NCI-H446 (cell line): ENCODE data around the gene FSTL4.

ENCODE experiments used
- DNase-seq, 2 experiments: peaks; one replicate each; lab custom pipeline; 2025; lab: John Stamatoyannopoulos, UW

Gene FSTL4

DNA sequence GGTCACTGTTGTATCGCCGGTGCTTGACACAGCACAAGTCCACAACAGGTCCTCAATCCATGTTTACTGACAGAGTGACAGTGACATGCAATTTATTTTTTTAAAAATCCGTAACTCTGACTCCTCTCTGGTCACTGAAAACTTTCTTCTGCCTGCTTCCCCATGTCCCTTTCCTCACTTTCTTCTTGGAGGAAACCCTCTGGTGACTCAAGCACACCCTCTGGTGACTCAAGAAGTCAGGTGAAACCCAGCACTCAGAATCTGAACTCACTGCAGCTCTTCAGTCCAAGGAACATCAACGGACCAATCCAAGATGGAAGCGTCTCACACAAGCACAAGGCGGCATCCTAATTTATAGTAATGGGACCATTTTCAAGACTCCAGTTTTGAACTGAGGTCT is 245.9 kb downstream of the FSTL4 start:
- DNase-seq, result no peak

DNA sequence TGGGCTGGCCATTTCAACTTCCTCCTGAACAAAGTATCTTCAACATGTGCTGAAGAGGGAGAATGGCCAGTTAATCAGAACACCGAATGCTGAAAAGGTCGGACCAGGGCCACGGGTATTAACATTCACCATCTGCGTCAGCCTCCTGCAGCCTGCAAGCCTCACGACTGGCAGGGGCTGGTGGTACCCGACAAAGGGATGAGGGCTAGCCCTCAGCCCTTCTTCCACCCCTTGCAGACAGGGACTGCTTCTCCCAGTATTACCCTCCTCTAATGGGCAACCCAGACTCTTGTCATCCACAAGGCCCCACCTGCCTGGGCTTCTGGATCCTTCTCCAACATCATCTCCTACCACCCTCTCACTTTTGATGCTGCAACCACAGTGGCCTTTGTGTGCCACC is 246.6 kb downstream of the FSTL4 start:
- DNase-seq, result no peak

DNA sequence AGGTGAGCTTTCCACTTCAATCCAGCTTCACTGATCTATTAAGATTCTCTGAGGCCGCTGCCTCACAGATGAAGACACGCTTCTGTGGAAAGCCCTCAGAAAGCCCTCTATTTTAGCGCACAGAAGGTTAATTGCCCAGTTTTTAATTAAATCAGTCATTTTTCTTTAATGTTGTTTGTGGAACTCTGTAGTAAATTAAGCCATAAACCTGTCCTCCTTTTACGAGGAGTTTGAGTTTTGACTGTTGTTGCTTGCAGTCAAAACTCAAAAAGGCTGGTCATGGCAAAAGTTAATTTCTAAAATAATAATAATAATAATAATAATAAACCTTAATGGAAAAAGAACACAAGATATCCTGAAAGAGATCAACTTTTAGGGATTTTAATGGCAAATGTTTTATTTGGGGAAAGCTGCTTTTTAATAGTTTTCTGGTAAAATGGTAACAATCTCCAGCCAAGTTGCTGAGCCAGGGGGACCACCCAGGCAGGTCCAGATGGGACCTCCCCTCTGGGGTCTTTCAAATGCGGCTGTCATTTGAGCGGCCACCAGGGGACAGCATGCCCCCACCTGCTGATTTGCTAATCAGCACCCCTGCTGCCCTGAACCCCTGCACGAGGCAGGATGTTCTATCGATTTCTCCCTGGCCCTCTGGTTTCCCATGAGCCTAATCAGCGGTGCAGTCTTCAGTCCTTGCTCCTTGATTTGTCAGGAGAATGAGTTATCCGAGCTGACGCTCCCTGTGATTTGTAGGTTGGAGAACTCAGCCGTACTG is 247.2 kb downstream of the FSTL4 start:
- no peak for DNase-seq

DNA sequence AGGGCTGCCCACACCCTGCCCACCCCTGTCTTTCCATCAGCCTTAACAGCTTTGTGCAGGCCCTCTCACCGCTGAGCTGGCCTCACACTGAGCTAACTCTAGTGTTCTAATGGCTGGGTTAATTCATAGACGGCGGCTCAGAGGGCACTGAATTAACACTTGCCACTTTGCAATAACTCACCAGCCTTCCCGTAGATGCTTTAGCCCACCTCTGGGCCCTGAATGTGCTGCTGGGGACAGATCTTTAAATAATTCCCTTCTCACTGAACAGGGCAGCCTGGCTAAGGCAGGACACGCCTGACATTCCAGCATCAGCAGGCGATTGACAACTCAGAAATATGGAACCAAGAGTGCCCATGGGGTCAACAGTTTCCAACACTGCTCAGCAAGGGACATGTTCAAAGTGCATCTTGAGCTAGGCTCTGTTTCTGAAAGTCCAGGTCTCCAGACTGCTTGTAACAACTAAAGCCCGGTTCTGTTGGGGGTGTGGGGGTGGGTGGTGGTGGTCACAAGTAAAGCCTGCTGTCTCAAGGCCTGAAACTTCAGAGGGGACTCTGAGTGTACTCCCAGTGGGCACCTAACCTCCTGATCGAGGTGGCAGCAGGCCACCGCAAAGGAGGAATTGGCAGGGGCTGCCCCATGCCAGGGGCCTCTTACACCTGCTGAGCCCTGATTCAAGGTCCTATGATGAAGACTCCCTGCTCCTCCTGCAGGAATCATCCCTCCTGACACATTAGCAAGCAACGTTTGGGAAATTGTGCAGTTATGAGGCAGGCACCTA is 248.3 kb downstream of the FSTL4 start:
- no peak for DNase-seq

DNA sequence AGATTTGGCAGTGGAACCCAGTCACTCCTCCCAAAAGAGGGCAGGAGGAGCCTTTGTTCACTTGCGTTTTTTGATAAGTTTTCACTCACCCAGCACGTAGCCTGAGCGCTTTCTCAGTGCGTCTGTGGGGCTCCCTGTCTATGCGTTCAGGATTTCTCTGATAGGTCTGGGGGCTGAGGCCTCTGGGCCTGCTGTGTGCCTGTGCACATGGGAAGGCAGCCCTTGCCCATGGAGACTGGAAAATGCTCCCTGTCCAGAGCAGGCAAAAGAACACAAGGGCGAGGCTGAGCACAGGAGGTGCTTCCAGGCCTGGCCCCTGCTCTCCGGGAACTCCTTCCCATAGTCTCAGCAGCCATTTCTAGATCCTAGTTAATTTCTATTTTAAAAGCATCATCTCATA is 249.9 kb downstream of the FSTL4 start:
- no peak for DNase-seq

DNA sequence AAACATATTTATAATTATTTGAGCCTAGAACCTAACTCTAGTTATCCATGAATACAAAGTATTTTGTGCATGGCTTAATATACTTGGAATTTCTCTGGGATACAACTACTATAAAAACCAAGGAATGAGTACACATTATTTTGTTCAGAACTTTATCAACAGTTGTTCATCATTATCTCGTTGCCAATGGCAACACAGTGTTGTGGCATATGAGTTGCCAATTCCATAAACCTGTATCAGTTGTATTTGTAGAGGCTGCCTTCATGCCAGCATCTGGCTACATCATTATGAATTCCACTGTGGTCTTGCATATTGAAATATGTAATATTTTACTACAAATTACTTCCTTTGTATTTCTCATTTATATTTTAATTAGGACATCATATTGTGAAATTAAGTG is 250.4 kb downstream of the FSTL4 start:
- no peak for DNase-seq

DNA sequence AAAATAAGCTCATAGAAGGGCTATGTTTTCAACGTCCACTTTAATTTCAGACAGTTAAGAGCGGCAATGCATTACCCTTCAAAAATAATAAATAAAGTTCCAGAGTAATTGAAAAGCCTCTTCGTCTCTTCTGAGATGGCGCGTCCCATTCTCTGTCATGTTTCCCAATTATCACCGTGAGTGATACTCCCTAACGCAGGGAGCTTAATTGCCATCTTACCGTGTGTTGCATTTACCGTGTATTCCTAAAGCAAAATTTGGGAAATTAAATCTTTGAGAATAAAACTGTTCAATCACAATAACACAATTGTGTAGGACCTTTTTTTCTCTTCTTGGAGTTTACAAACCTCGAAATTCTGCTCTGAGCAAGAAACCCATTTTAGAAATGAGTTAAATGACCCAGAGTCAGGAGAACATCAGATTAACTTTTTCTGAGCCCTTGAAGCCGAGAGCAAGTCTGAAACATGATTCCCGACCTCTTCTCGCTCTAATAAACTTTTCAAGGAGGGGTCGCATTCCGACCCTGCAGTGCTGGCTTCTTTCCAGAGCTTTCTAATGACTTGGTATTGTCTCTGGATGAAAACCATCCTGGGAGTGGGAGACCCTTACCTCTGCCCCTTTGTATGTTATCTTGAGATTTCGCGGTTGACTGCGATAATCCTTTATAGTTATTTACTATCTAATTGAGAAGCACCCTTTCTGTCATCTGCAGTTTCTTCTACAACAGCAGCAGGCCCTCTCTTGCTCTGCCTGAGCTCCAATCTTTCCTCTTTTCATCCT is 251.5 kb downstream of the FSTL4 start:
- no peak for DNase-seq

DNA sequence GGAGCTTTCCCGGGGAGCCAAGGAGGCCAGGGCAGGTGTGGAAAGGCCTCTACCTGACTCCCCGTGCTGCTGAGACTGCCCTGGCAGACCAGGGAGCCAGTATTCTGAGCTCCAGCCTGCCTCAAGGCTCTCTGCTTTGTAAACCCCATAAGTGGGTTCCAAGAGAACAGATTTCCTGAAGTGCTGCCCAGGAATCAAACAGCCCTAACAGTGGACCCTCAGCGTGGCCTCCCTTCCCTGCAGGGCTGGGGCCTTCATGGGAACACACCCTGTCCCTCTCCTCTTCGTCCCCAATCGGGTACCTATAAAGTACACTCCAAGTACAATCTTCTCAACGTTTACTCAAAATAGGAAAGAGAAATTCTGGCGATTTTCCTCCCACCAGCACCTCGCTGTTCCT is 252.5 kb downstream of the FSTL4 start:
- no peak for DNase-seq

DNA sequence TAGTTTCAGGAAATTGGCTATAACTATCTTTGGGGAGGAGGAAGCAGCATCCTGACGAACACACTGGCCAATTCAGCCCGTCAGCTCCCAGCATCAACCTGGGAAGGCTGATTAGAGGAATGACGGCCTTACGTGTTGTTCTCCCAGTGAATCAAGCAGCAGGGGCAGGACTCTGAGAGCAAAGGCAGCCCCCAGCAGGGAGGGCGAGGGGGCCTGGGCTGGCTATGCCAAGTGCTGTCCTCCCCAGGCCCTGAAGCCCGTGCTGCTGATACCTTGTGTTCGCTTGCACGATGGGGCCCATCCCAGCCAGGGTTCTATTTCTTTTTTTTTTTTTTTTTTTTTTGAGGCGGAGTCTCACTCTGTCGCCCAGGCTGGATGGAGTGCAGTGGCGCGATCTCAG is 254.1 kb downstream of the FSTL4 start:
- no peak for DNase-seq

DNA sequence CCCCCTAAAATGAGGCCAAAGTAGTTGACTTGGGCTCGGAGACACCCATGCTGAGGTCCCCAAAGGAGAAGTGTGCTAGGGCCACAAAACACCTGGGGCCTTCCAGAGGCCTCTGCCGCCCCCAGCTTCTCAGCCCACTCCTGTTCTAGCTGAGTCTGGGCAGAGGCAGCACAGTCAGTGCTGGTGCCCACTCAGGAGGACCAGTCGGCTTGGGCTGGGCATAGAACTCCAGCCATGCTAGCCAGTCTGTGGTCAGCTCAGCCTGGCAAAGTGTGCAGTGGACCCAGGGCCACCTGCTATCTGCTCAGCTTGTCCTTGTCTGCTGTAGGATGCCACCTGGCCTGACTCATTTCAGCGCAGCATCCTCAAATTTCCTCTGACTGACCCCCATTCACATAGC is 254.6 kb downstream of the FSTL4 start:
- DNase-seq, result no peak

DNA sequence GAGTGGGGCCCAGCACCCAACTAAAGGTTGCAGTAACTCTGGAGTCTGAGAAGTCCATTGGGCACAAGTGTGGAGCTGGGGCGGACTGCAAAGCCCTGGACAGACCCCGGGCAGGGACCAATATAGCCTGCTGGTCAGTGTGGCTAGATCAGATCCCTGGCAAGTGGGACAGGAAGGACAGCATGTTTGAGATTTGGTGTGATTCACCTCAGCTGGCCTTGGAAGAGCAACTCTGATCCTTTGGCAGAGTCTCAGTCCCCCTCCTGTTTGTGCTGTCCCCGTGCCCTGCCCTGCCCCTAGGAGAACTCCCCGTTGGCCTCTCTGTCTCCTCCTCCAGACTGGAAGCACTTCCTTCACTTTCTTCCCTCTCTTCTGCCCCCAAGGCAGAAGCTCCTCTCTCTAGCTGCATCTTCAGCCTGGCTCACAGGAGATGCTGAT is 255.3 kb downstream of the FSTL4 start:
- no peak for DNase-seq

DNA sequence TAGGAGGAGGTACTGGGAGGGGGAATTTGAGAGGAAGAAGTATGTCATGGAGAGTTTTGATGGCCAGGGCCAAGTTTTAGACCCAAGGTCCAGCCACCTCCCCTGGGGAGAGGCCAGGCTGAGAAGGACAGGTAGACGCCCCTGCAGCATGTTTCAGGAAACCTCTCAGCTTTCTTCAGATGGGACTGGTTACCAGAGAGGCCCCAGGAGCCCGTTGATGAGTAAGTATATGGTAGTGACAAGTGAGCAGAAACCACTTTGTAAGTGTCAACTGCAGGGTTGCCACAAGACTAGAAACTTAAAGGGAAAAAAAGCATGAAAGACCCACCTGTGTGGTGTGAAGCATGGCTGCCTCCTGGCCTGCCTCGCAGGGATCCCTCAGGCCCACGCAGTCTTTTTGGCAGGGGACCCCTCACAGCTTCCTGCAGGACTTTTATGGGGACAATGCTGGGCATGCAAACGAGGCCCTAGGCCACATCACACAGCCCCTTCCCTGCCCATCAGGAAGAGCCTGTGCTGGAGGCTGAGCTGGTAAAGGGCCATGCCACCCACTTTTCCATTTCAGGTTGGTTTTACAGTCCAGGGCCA is 255.9 kb downstream of the FSTL4 start:
- no peak for DNase-seq

DNA sequence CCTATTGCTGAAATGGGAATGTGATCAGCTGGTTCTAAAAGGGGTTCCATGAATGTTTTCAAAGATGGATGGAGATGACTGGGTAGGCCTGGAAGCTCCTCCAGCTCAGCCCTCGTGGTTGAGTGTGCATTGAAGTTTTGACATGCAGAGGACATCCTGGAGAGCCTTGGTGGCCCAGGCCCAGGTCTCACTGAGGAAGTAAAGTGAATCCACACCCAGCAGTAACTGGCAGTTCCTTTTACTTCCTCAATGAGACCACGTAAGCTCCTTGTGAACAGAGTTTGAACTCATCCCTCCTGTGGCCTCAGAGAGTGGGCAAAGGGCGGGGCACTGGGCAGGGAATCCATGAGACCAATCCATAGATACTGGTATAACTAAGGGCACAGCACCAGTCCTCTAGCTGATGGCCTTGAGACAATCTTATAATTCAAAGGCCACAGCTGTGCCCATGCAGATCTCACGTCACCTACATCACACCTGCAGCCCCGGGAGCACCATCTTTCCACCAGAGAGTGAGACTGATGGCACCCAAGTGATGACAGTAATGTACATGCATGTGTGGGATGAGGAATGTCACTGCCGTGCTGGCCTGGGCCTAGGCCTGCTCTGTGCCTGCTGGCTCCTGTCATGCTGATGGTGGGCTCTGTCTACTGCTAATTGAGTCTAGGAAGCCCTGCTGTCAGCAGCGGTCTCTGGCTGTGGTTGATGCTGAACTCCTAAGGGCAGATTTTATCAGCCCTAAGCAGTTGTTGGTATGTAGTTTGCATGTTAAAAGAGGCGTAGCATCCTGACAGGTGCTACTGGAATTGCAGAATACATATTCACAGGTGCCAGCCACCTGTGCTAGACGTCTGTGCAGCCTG is 257.8 kb downstream of the FSTL4 start:
- DNase-seq, result no peak

DNA sequence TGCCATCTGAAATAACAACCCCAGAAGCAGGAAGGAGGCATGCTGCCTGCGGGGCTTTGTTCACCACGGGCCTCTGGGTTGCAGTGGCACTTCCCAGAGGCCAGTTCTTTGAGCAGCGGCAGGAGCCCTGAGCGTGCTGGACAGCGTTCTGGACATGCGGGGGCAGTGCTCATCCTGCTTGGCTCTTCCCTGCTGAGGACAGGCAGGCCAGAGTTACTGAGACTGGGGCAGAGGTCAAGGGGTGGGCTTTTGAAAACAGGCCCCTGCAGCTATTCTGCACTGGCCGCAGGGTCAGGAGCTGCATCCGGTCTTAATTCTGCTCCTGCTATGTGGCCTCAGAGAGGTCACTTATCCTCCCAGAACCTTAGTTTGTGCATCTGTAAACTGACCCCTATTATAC is 258.6 kb downstream of the FSTL4 start:
- DNase-seq, result no peak

DNA sequence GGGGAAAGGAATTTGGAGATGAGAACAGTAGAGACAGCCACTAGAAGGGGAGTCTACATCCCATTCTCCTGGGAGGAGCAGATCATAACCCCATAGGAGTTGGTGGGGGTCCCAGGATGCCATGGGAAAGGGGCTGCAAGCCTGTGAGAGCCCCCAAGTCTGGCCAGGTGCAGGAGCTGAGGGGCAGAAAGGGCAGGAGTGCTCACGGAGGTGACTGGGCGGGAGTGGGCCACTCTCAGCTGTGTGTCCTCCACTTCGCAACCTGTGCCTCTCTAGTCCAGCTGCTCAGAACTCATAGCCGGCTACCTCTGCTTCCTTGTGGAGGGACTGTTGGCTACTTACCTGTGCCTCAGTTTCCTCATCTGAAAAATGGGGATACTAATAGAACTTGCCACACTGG is 263.9 kb downstream of the FSTL4 start:
- DNase-seq, result no peak

DNA sequence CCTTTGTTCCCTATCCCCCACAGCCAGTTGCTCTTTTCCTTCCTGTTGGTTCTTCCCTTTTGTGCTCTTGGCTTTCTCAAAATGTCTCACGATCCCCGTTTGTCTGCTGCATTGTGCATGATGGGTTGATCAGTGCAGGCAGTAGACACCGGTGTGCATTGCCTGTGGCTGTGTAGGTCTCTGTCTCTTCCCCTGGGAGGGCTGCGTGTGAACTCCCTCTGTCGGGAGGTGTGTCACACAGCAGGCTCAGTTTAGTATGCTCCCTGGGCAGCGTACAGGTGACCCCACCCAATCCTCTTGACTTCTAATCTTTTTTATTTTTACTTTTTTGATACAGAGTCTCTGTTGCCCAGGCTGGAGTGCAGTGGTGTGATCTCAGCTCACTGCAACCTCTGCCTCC is 265.3 kb downstream of the FSTL4 start:
- DNase-seq, result no peak

DNA sequence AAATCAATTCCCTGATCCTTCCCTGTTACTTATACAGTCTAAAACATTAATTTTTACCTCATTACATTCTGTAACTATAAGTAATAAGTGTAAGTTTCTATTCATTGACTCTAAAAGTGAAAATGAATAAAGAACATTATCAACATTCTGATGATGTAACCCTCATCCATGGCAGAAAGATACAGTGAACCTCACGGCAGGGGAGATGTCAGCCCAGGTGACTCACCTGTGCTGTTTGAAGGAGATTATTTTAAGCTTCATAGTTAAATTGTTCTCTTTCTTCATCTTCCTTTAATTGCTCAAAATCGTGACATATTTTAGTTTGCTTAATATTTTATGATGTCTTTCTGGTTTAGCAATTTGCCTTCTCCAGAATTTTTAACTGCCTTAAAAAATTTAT is 268.1 kb downstream of the FSTL4 start:
- no peak for DNase-seq

DNA sequence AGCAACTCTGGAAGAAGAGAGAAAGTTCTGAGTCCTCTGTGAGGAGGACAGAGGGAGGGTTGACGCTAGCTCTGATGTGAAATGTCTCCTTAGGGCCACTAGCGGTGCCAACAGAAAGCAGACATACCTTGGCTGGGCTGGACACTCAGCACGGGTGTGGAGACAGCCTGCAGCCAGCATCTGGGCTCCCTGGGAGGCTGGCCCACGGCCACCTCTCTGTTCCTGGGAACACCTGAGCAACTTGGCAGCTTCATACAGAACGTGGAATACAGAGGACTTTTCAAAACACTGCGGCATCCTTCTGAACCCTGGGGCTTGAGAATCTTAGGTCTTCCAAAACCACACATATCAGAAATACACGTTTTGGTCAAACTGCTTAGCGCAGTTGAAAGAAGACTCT is 269.1 kb downstream of the FSTL4 start:
- DNase-seq, result no peak

DNA sequence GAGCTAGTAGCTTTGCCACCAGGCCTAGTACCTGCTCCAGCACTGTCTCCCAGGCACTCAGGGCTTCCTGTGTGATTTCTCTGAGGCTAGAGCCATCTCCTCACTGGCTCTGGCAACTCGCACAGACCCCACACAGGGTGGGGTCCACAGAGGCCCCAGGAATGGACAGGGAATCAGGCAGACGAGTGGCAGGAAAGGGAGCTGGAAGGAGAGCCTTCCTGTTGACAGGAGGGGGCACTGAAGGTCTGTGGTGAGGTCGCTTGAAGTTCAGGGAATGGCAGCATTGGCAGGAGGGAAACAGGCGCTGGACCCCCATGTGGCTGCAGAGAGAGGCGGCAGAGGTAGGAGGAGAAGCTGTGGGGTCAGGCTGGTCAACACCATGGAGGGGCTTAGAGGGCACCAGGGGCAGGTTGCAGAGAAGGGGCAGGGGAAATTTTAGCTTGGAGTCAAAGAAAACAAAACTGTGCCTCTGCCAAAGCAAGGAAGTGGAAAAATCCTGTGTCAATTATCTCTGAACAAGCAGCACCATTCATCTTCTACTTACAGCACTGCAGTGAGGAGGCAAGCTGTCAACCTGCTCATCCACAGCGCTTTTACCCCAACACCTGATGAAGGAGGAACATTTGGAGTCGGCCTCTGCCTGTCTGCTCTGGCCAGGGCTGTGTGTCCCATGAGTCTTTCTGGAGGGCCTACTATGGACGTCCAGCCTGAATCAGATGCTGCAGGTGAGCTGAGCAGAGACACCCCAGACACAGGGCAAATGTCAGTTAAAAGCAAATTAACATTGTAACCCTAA is 270.2 kb downstream of the FSTL4 start:
- no peak for DNase-seq

DNA sequence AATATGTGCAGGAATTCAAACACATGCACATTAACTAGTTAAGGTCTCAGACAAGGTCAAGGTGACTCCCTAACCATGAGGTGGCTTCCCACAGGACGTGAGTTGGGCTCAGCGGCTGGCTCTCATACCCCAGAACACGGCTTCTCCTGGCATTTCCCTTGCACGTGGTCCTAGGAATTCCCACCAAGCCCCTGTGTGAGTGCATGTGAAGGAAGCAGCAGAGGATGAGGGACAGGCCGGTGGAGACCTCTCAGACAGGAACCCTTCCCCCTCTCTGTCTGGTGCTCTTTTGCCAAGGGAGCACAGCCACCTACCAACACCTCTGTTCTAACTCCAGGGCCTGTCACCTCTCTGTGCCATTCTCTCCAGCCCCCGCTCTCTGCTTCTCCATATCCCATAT is 271.0 kb downstream of the FSTL4 start:
- no peak for DNase-seq

DNA sequence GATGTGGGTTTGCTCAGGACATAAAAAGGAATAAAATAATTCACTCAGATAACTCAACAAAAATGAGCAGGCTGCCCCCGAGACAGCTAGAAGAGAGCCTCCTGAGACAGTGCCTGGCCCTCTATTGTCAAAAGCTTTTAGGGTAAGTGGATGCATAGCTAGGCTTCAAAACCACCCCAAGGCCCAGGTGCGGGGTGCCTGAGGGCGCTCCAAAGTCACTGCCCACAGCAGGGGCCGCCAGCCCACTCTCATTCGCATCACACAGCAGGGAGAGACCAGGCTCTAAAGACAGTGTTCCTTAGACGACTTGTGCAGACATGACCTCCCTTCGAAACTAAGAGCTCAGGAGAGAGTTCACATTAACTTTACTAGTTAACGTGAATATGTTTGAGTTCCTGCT is 271.5 kb downstream of the FSTL4 start:
- no peak for DNase-seq
